ENCODE data around the gene MRPS24. TPM values are rescaled to one million over a fixed set of nuclear protein-coding genes. Genes with fewer than 3 reads are reported as not detected.
A peak's percentile ranks its signal among the peaks of the same experiment; 100 is the strongest.

The MRPS24 gene
- 156 and 225 TPM in 2 replicates for total RNA-seq

DNA sequence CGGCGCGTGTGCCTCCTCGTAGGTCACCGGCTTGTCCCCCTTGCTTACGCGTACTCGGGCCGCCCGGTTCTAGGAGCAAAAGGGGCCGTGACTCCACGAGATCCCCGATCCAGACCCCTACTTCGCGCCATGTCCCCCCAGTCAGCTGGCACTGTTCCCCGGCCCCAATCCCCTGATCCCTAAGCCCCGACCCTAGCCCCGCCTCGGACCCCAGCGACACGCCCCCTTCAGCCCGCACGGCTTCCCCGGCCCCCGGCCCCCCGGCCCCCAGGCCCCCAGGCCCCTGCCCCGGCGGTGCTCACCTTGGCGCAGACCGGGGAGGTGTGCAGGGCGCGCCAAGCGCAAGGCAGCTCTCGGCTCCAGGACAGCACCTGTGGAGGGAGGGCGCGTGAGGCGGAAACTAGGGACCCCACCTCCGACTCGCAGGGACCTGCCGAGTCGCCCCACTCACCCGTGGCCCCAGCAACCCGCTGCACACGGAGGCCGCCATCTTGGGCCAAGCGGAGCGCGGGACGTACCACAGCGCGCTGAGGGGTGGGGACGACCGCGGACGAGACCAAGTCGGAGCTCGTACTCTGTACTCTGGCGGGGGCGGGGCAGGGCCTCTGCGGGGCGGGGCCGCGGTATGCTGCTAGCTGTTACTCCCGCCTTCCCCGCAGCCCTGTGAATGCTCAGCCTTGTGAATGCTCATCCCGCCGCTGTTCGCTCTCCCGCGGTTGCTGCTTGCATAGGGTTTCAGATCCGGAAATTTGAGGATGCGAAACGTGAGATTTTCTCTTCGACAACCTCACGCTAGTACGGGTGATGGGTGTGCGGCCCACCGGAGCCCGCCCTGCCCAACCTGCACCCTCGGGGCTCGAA lies at the start of gene MRPS24:
MRPS24 (minus strand) TSS at position 512 of the 861 bp plus-strand sequence; CDS start at position 490, 22 bp downstream.
- peak within 1 kb of the TSS; percentile 79 for H3K4me3 ChIP-seq (ENCODE audit: low read depth, low read length)
- TF ChIP-seq, protein P1, sequence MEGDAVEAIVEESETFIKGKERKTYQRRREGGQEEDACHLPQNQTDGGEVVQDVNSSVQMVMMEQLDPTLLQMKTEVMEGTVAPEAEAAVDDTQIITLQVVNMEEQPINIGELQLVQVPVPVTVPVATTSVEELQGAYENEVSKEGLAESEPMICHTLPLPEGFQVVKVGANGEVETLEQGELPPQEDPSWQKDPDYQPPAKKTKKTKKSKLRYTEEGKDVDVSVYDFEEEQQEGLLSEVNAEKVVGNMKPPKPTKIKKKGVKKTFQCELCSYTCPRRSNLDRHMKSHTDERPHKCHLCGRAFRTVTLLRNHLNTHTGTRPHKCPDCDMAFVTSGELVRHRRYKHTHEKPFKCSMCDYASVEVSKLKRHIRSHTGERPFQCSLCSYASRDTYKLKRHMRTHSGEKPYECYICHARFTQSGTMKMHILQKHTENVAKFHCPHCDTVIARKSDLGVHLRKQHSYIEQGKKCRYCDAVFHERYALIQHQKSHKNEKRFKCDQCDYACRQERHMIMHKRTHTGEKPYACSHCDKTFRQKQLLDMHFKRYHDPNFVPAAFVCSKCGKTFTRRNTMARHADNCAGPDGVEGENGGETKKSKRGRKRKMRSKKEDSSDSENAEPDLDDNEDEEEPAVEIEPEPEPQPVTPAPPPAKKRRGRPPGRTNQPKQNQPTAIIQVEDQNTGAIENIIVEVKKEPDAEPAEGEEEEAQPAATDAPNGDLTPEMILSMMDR (conservative IDR thresholded peaks at IDR 0.05; ENCODE audit: low read depth, low read length) = no peak
- DNase-seq (ENCODE audit: low read depth) = peak; percentile 30

DNA sequence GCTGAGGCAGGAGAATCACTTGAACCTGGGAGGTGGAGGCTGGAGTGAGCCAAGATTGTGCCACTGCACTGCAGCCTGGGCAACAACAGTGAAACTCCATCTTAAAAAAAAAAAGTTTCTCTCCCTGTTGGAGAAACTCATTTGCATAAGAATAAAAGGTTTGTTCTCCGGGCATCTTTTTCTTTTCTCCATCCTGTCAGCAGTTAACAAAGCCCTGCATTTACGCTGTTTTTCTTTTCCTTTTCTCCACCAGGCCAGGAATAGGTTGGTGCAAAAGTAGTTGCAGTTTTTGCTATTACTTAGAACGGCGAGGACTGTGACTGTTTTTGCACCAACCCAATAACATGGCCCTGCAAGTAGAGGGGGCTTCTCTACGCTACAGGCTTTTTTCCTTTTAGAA lies 46.6 kb upstream of the MRPS24 start:
- no peak for DNase-seq (ENCODE audit: low read depth)
- H3K4me3 ChIP-seq (ENCODE audit: low read depth, low read length) = no peak overlapping the region
- TF ChIP-seq, protein P1 (conservative IDR thresholded peaks at IDR 0.05; ENCODE audit: low read depth, low read length) = no peak

DNA sequence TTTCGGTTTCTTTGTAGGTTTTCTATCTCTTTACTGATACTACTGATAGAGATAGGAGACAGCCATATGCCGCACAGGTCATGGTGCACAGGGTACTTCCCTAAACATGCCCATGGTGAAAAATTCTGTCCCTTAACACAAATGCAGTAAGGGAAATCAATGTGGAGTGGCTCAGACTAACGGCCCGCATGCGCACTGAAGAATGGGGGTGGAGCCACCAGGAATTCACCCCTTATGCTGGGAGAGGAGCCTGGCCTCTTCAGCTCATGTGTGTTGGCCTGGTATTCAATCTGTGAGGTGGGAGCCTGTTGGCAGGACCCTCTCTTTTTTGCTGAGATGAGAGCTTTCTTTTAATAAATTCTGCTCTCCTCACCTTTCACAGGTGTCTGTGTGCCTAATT lies 45.5 kb upstream of the MRPS24 start:
- no peak overlapping the region for H3K4me3 ChIP-seq (ENCODE audit: low read depth, low read length)
- DNase-seq (ENCODE audit: low read depth) = no peak
- TF ChIP-seq, protein P1 (conservative IDR thresholded peaks at IDR 0.05; ENCODE audit: low read depth, low read length) = no peak

DNA sequence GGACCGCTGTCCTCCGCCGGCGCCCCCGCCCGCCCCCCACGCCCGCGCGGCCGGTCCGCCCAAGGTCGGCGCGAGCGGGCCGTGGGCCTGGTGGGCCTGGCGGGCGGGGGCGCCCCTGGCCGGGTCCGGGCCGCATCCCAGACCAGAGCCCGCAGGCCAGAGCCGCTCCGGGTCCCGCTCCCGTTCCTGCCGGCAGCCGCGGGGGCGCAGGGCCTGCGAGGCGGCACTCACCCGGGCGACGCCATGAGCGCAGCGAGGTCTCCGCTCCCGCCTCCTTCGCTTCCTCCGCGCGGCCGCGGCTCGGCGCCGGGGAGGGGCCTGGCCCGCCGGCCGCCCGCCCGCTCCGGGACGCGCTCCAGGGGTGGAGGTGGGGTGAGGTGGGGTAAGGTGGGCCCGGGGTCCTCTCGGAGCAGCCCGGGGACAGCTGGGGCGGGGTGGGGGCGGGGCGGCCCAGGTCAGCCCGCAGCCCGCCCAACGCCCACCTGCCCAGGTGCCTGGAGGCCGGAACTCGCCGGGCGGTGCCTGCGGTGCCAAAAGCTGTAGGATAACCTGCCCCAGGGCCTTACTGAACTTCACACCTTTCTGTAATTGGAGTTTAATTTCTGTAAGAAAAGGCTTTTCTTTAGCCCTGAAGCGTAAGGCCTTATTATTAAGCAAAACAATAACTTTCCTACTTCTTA lies 37.2 kb upstream of the MRPS24 start, which contains the start of gene URGCP:
URGCP (minus strand) TSS at position 266 of the 680 bp plus-strand sequence; CDS start at position 245, 21 bp downstream.
- H3K4me3 ChIP-seq (ENCODE audit: low read depth, low read length) = peak within 1 kb of the TSS; percentile 80
- DNase-seq (ENCODE audit: low read depth) = no peak
- TF ChIP-seq, protein P1 (conservative IDR thresholded peaks at IDR 0.05; ENCODE audit: low read depth, low read length) = no peak

DNA sequence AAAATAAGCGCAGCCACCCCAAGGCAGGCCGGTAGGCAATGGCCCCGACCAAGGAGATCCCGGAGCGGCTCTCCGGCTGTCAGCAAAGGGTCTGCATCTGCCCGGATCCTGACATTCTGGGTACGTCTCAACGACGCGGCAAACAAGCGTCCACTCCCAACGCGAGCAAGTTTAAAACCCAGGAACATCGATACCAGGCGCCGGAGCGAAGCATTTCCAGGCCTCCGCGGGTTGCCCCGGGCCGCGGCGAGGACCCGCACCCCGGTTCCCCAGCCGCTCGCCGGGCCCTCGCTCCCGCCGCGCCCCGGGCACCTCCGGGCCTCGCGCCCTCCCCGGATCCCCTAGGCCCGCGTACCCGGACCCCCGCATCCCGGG lies 36.6 kb upstream of the MRPS24 start:
- peak overlapping the region; percentile 80 for H3K4me3 ChIP-seq (ENCODE audit: low read depth, low read length)
- TF ChIP-seq, protein P1 (conservative IDR thresholded peaks at IDR 0.05; ENCODE audit: low read depth, low read length) = no peak
- no peak for DNase-seq (ENCODE audit: low read depth)

DNA sequence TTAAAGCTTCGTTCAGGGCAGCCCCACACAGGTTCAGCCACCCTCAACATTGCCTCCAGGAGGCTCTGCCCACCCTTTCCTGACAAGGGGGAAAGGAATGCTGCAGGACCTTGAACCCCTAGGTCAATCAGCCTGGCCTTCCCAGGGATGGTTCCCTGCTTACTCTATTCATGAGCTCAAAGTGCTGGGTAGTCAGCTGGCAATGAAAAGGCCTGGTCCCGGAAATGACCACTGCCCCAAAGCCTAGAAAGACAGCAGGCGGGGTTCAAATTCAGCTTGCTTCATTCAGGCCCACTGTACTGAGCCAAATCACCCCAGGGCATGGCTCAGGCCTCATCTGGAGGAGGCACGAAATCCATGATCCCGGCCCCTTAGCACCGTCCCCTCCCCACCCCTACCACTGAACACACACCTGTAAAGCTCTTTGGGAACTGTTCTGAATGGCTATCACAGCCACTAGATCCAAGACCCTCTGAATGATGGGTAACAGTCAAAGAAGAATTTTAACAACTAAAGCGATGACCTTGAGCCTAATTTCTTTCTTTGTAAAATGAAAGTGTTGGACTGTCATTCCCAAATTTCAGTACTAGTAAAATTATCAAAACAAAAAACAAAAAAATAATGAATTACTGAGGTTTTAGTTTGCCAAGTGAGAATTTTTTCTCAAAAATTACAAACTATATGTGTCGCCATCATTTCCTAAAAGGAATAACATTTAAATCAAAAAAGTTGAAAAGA lies 36.1 kb upstream of the MRPS24 start:
- H3K4me3 ChIP-seq (ENCODE audit: low read depth, low read length) = peak overlapping the region; percentile 80
- TF ChIP-seq, protein P1 (conservative IDR thresholded peaks at IDR 0.05; ENCODE audit: low read depth, low read length) = no peak
- peak; percentile 71 for DNase-seq (ENCODE audit: low read depth)

All from epithelial cell of proximal tubule (primary cell).